SU-DHL-6 (cell line): ENCODE measurements around the gene STK32C.

Experiments used
- EZH2phosphoT487 ChIP-seq: fragments of 200-600 bp; sonication (generic), shearing (Covaris generic); conservative IDR thresholded peaks from 2 replicates; pipeline ENCODE4 v1.6.1; 2018; ENCODE audit warnings: mild to moderate bottlenecking, antibody characterized with exemption, low read length, moderate library complexity, mixed read lengths
- TF ChIP-seq, protein P1 (sequence below): fragments of 200-600 bp; sonication (generic); IDR thresholded peaks from one replicate; pipeline ENCODE4 v1.5.1; 2017; ENCODE audit warnings: antibody characterized with exemption, mild to moderate bottlenecking, low read length, moderate library complexity; ENCODE audit not compliant: insufficient read depth, poor library complexity, severe bottlenecking

- TF ChIP-seq, protein P1, sequence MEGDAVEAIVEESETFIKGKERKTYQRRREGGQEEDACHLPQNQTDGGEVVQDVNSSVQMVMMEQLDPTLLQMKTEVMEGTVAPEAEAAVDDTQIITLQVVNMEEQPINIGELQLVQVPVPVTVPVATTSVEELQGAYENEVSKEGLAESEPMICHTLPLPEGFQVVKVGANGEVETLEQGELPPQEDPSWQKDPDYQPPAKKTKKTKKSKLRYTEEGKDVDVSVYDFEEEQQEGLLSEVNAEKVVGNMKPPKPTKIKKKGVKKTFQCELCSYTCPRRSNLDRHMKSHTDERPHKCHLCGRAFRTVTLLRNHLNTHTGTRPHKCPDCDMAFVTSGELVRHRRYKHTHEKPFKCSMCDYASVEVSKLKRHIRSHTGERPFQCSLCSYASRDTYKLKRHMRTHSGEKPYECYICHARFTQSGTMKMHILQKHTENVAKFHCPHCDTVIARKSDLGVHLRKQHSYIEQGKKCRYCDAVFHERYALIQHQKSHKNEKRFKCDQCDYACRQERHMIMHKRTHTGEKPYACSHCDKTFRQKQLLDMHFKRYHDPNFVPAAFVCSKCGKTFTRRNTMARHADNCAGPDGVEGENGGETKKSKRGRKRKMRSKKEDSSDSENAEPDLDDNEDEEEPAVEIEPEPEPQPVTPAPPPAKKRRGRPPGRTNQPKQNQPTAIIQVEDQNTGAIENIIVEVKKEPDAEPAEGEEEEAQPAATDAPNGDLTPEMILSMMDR: no peak
- TF ChIP-seq EZH2phosphoT487: no peak
Measured at GRCh38 chr10:132242103-132242840, 65.5 kb downstream of the STK32C start.
